ENCODE results near the gene PPP1R3C.

Gene PPP1R3C

GRCh38 chr10:91629715-91630549 lies 2.9 kb downstream of the PPP1R3C start:
- no peak for DNase-seq (ENCODE audit: low read depth in 2 of 2)

DNA sequence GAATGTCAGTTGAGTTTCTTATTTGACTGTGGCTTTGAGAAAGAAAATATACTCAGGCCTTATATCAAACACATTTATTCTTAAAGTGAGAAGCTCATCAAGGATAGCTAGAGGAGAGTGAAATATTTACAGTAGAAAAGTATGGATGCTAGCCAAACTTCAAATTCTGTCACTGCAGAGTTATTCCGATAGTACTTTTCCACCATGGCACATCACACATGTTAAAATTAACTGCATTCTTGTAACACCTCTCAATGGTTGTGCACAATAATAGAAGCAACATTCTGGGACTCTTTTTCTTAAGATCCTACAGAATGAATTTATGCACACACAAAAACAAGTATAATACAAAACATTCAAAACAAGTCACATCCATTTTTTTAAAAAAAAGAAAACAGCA lies 4.5 kb downstream of the PPP1R3C start:
- no peak for DNase-seq (ENCODE audit: low read depth in 2 of 2)

DNA sequence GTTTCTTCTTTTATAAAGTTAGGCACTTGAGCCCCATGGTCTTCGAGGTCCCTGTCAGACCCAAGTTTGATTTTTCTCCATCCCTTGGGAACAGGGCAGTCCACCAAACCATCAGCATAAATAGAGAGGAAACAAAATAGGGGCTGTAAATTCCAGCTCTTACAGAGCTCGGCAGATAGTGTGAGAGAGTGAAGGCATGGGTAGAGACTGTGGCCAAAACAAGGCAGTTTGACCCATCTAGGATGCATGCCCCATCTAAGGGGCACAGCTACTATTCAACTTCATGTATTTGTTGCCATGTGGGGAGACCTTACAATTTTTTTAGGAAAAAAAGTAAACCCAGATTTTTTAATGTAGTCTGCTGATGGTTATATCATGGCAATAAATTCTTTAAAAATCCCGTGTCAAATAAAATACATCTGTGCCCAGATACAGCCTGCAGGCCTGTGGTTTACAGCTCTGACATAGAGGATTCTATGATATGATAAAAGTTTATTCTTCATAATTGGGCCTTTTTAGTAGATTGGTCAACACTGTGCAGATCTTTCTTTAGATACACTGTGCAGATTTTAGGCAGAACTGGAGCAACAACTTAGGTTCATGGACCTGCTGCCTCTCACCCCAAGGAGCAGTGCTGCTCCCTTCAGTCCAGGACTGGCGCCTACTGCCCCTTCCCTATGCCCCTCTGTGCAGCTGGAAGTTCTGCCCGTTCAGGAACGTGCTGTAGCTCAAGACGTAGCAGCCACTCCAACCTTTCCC lies 5.3 kb downstream of the PPP1R3C start:
- no peak for DNase-seq (ENCODE audit: low read depth in 2 of 2)

- no peak for DNase-seq (ENCODE audit: low read depth in 2 of 2)
Measured at GRCh38 chr10:91626936-91627335, 5.9 kb downstream of the PPP1R3C start.

DNA sequence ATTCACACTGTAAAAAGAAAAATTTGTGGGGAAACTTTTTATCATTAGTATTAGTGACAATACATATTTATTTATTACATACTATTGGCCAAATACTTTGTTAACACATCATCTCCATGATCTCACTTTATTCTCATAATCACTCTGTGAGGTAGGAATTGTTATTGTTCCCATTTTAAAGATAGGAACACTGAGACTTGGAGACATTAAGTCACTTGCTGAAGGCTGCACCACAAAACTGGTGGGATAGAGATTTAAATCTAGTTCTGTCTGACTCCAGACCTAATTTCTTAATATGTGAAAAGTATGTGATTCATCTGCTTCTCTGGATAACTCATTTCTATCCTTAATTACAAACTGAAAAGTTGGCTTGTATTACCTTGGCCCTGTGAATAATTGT lies 8.2 kb downstream of the PPP1R3C start:
- DNase-seq (ENCODE audit: low read depth in 2 of 2): no peak

DNA sequence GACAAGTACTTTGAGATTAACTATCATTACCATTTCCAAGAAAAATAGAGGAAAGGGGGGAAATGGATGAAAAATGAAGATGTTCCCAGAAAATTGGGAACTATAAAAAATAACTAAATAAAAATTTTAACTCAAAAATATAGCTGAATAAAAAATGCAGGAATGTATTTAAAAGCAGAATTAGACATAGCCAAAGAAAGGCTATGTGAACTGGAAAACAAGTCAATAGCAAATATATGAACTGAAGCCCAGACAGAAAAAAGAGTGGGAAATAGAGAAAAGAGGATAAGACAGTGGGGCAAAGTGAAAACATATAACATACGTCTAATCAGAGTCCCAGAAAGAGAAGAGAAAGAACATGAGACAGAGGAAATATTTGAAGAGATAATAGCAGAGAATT lies 10.3 kb downstream of the PPP1R3C start:
- no peak for DNase-seq (ENCODE audit: low read depth in 2 of 2)

DNA sequence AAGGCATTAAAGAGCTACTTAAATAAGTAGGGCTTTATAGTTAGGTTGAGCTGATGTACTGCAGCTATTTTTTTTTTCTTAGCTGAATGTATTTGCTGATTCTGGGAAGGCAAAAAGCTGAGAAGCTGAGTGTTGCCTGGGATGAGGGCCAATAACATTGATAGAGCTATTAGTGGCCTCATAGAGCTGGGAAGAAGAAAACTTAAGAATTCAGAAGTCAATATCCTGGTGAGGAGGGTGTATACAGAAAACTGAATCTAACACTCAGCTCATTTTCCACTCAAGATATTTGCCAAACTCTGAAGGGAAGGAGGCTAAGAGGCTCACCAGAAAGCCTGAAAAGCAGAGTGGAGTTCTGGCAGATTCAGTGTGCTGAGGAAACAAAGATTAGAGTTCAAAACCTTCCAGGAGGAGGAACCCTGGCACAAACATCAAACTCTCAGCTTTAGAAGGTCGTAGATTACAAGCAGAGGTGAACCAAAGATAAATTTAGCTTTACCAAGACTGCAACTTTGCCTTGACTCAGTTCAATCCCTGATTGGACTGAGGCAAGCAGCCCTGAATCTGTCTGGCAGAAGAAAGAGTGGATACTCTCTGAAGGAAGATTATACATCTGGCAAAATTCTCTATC lies 11.3 kb downstream of the PPP1R3C start:
- no peak for DNase-seq (ENCODE audit: low read depth in 2 of 2)

DNA sequence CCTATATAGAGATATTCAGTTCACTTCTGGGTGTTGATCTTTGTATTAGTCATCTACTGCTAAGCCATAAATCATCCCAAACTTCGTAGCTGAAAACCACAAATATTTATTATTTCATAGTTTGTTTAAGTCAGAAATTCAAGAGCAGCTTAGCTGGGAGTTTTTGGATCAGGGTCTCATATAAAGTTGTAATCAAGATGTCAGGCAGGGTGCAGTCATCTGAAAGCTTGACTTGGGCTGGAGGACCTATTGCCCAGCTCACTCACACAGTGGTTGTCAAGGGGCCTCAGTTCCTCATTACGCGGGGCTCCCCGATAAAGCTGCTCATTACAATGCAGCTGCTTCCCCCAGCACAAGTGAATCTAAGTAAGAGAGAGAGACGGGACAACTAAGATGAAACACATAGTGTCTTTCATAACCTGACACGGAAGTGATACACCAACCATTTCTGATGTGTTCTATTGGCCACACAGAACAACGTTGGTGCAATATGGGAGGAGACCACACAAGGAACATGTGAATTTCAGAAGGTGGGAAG lies 15.7 kb downstream of the PPP1R3C start:
- no peak for DNase-seq (ENCODE audit: low read depth in 2 of 2)

GRCh38 chr10:91616137-91616536 lies 16.7 kb downstream of the PPP1R3C start:
- no peak for DNase-seq (ENCODE audit: low read depth in 2 of 2)

DNA sequence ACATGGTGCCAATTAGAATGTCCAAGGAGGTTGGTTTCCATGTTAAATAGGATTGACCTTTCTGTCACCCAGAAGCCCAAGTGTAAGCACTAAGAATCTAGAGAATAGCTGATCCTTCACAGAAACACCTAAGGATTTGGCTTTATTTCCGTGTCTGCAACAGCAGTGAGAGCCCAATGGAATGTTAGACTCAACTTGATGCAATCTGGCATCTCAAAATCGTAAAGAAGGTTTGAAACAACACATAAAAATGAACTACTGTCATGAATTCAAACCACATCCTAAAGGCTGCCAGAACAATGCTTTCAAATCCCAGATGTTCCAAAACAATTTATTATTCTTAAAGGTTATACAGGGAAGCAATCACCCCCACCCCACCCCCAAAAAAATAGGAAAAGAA lies 18.6 kb downstream of the PPP1R3C start:
- DNase-seq (ENCODE audit: low read depth in 2 of 2): no peak

GRCh38 chr10:91613411-91614187 lies 19.3 kb downstream of the PPP1R3C start:
- DNase-seq (ENCODE audit: low read depth in 2 of 2): no peak

DNA sequence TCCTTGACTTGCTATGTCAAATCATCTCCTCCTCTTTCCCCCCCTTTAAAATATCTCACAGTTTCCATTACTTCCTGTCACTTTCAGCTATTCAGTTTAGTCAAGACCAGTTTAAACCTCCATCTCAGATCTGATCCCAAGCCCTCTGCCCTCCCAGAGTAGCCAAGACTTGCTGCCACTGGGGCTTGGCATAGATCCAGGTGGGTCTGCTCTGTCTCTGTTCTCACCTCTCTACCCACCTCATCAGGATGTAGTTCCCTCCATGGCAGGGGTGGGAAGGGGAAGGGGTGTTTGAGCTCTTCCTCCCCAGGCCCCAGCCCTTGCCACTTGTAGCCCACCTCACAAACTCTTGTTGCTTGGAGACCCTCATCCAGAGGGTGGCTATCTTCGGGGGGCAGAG lies 22.0 kb downstream of the PPP1R3C start:
- DNase-seq (ENCODE audit: low read depth in 2 of 2): no peak

DNA sequence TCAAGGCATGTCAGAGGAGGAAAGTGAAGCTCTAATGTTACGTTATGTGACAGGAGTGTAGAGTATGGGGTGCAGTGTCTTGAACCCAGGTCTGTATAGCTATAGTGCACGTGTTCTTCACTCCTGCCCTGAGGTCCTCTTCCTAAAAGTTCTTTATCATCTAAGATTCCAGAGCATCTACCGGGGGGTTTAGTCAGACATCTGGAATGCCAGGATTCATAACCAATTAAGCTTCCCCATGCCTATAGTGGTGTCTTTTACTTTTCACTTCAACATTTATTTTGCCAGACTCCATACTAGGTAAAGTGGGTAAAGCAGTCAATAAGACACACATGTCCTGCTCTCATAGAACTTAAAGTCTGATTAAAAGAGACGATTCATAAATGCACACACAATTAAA lies 22.4 kb downstream of the PPP1R3C start:
- DNase-seq (ENCODE audit: low read depth in 2 of 2): no peak

- no peak for DNase-seq (ENCODE audit: low read depth in 2 of 2)
Measured at GRCh38 chr10:91607646-91608403, 25.0 kb downstream of the PPP1R3C start.

- DNase-seq (ENCODE audit: low read depth in 2 of 2): no peak
Measured at GRCh38 chr10:91605968-91606367, 26.9 kb downstream of the PPP1R3C start.

GRCh38 chr10:91604553-91605534 lies 28.0 kb downstream of the PPP1R3C start:
- no peak for DNase-seq (ENCODE audit: low read depth in 2 of 2)

- no peak for DNase-seq (ENCODE audit: low read depth in 2 of 2)
Measured at GRCh38 chr10:91603931-91604331, 28.9 kb downstream of the PPP1R3C start.

- DNase-seq (ENCODE audit: low read depth in 2 of 2): no peak
Measured at GRCh38 chr10:91602868-91603568, 29.9 kb downstream of the PPP1R3C start.

DNA sequence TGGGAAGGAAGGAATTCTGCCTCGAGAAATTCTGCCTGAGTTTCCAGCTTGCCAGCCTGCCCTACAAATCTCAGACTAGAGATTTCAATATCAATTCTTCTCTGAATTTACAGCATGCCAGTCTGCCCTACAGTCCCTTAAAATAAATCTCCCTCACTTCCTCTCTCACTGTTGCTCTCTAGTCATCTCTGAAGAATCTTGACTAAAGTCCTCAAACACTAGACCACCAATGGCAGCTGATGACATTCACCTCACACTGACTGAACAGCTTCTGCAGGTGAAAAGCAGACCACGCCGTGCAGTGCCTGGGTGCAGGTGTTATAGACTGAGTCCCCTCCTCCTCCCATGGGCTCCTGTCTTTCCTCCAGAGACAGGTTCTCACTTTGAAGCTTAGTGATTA lies 30.4 kb downstream of the PPP1R3C start:
- DNase-seq (ENCODE audit: low read depth in 2 of 2): no peak
